ENCODE data around the gene FZD7. TPM values are rescaled to one million over a fixed set of nuclear protein-coding genes. Genes with fewer than 3 reads are reported as not detected.
A peak's percentile ranks its signal among the peaks of the same experiment; 100 is the strongest.

FZD7 gene
- total RNA-seq, 1 experiment from 2014 or later: 41.4 TPM

DNA sequence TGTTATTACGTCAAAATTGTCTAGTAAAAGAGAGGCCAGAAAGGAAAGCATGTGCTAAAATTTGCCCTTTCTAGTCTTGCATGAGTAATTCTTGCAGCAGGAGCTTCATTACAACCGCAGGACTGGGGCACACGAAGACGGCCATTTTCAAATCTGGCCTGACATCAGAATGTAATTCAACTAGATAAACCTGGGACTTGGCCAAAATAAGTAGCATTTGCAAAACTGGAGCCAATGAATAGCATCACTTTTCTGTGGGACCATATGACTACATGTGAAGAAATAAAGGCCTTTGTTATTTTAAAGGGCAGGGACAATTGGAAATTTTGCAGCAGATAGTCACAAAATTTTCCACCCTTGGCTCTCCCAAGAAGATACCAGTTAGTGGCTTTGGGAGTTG lies 3.0 kb upstream of the FZD7 start:
- Histone ChIP-seq H3K4me1 (peaks cover 11% of the 10 kb centered on the region), H3K36me3 (ENCODE audit: control insufficient read depth, insufficient read depth, low read length) (peaks cover under 1% of the 10 kb centered on the region; the same call in 1 of the 2 replicates), H3K4me3 (ENCODE audit: low read depth, low read length) (no peak overlapping the region), H3K27me3 (replicated peaks; ENCODE audit: control insufficient read depth, insufficient read depth, low read length) (no peaks in the 10 kb centered on the region), H3K9me3 (no peaks in the 10 kb centered on the region; the same call in 1 of the 2 replicates)
- H3K4me1 Mint-ChIP-seq (ENCODE audit: low read depth, unreplicated experiment): no peaks in the 10 kb centered on the region
- H3K36me3 Mint-ChIP-seq (ENCODE audit: insufficient read depth, unreplicated experiment): peaks cover 24% of the 10 kb centered on the region
- TF ChIP-seq, protein P1, sequence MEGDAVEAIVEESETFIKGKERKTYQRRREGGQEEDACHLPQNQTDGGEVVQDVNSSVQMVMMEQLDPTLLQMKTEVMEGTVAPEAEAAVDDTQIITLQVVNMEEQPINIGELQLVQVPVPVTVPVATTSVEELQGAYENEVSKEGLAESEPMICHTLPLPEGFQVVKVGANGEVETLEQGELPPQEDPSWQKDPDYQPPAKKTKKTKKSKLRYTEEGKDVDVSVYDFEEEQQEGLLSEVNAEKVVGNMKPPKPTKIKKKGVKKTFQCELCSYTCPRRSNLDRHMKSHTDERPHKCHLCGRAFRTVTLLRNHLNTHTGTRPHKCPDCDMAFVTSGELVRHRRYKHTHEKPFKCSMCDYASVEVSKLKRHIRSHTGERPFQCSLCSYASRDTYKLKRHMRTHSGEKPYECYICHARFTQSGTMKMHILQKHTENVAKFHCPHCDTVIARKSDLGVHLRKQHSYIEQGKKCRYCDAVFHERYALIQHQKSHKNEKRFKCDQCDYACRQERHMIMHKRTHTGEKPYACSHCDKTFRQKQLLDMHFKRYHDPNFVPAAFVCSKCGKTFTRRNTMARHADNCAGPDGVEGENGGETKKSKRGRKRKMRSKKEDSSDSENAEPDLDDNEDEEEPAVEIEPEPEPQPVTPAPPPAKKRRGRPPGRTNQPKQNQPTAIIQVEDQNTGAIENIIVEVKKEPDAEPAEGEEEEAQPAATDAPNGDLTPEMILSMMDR (IDR thresholded peaks at IDR 0.05; ENCODE audit: insufficient read depth in 1 of 2, low read depth in 1 of 2, low read length in 1 of 2, severe bottlenecking in 1 of 2, unreplicated experiment in 1 of 2): no peak
- no peaks in the 10 kb centered on the region for H3K9me3 Mint-ChIP-seq (ENCODE audit: unreplicated experiment)
- POLR2A ChIA-PET: no interaction called here
- H3K27me3 Mint-ChIP-seq (ENCODE audit: insufficient read depth, unreplicated experiment): no peaks in the 10 kb centered on the region
- BruUV-seq (replicated peaks): no TSS peak
- no peak overlapping the region for H3K27ac Mint-ChIP-seq (ENCODE audit: unreplicated experiment)
- no peak for DNase-seq
- no peak overlapping the region for H3K4me3 Mint-ChIP-seq (ENCODE audit: unreplicated experiment)
- intact Hi-C loops (cut with micrococcal nuclease; ENCODE audit: unreplicated experiment): loop anchor here (5.0 kb wide), 3 partner anchors 123 to 233 kb away; no protein-coding TSS in a partner anchor
- CTCF ChIA-PET: interaction anchor here (0.6 kb wide), 2 partner anchors 165 to 1447 kb away, joined by 3 to 4 read pairs; no protein-coding TSS in a partner anchor

DNA sequence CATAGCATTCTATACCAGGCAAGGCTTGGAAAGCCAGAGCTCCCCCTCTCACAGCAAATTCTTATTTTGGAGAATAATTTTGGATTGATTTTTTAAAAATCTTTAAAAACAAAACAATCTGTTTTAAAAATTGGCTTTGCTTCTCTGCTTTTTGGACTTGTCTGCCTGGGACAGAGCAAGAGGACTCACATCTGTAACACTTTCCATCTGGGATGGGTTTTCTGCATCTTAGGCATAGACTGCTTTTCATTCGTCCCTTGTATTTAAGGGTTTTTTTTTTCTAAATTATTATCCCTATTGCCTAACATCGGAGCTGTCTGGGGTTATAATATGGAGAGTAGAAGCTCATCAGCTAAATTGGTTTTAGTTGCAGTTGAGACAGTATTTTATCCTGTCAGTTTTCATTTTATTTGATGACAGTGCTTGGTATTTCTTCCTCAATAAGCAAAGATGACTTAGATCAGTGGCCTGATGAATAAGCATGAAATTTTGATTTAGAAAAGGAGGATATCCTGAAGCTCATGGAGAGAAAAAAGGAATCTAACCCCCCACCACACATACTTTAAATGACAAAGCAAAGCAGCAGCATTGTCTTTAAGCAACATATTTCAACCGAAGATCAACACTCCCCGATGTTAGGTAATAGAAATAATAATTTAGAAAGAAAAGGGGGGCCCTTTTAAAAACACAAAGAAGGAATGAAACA lies 2.3 kb upstream of the FZD7 start:
- Histone ChIP-seq H3K27me3 (replicated peaks; ENCODE audit: control insufficient read depth, insufficient read depth, low read length) (no peaks in the 10 kb centered on the region), H3K9me3 (no peaks in the 10 kb centered on the region; the same call in 1 of the 2 replicates), H3K36me3 (ENCODE audit: control insufficient read depth, insufficient read depth, low read length) (peaks cover 1% of the 10 kb centered on the region; the same call in 1 of the 2 replicates), H3K4me3 (ENCODE audit: low read depth, low read length) (peak overlapping the region; percentile 58), H3K4me1 (peaks cover 15% of the 10 kb centered on the region)
- CTCF ChIA-PET: interaction anchor here (0.6 kb wide), 4 partner anchors 14 to 1448 kb away, joined by 3 to 5 read pairs (median 4); no protein-coding TSS in a partner anchor
- BruUV-seq (replicated peaks): no TSS peak
- no peaks in the 10 kb centered on the region for H3K27me3 Mint-ChIP-seq (ENCODE audit: insufficient read depth, unreplicated experiment)
- TF ChIP-seq, protein P1 (IDR thresholded peaks at IDR 0.05; ENCODE audit: insufficient read depth in 1 of 2, low read depth in 1 of 2, low read length in 1 of 2, severe bottlenecking in 1 of 2, unreplicated experiment in 1 of 2): no peak
- intact Hi-C loops (cut with micrococcal nuclease; ENCODE audit: unreplicated experiment): loop anchor here (5.0 kb wide), 3 partner anchors 124 to 234 kb away; no protein-coding TSS in a partner anchor
- H3K27ac Mint-ChIP-seq (ENCODE audit: unreplicated experiment): peak overlapping the region; percentile 96
- H3K4me1 Mint-ChIP-seq (ENCODE audit: low read depth, unreplicated experiment): no peaks in the 10 kb centered on the region
- no peak overlapping the region for H3K4me3 Mint-ChIP-seq (ENCODE audit: unreplicated experiment)
- DNase-seq: no peak
- H3K36me3 Mint-ChIP-seq (ENCODE audit: insufficient read depth, unreplicated experiment): peaks cover 24% of the 10 kb centered on the region
- POLR2A ChIA-PET: no interaction called here
- H3K9me3 Mint-ChIP-seq (ENCODE audit: unreplicated experiment): no peaks in the 10 kb centered on the region

DNA sequence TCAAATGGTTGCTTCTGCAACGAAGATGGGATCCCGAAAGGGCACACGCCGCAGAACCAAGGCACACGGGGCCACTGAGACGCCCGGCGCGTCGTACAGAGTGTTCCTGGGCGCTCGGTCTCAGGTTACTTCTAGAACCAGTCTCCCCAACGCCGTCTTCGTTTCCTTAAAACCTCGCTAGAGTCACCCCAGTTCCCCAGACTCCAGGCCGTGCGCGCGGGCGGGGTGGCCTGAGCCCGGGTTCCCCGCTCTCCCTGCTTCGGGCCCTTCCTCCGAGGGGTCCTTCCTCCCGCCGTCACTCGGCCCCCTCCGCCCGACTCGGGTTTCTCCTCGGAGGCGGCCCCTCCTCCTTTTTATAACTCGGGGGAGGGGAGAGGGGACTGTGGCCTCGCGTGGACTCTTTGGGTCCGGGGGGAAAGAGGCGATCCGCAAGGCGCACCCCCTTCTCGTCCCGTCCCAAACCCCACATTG lies 774 bp upstream of the FZD7 start:
- peak; percentile 80 to 82 for DNase-seq
- intact Hi-C loops (cut with micrococcal nuclease; ENCODE audit: unreplicated experiment): loop anchor here (1.0 to 5.0 kb wide), 8 partner anchors 37 to 236 kb away; no protein-coding TSS in a partner anchor
- Mint-ChIP-seq H3K4me3 (ENCODE audit: unreplicated experiment) (no peak overlapping the region), H3K4me1 (ENCODE audit: low read depth, unreplicated experiment) (no peaks in the 10 kb centered on the region), H3K27ac (ENCODE audit: unreplicated experiment) (peak overlapping the region; percentile 96), H3K9me3 (ENCODE audit: unreplicated experiment) (no peaks in the 10 kb centered on the region), H3K27me3 (ENCODE audit: insufficient read depth, unreplicated experiment) (no peaks in the 10 kb centered on the region), H3K36me3 (ENCODE audit: insufficient read depth, unreplicated experiment) (peaks cover 24% of the 10 kb centered on the region)
- no peaks in the 10 kb centered on the region for H3K27me3 ChIP-seq (replicated peaks; ENCODE audit: control insufficient read depth, insufficient read depth, low read length)
- peak overlapping the region; percentile 58 for H3K4me3 ChIP-seq (ENCODE audit: low read depth, low read length)
- TSS peak; percentile 73 for BruUV-seq (replicated peaks)
- H3K9me3 ChIP-seq: no peaks in the 10 kb centered on the region
- H3K4me1 ChIP-seq: peaks cover 26% of the 10 kb centered on the region
- ChIA-PET CTCF (no interaction called here), POLR2A (no interaction called here)
- peaks cover 3% of the 10 kb centered on the region; the same call in 1 of the 2 replicates for H3K36me3 ChIP-seq (ENCODE audit: control insufficient read depth, insufficient read depth, low read length)
- TF ChIP-seq, protein P1 (IDR thresholded peaks at IDR 0.05; ENCODE audit: insufficient read depth in 1 of 2, low read depth in 1 of 2, low read length in 1 of 2, severe bottlenecking in 1 of 2, unreplicated experiment in 1 of 2): no peak

Measured in Caco-2 (cell line).